CD14-positive monocyte (primary cell): ENCODE measurements around the gene SNX1. TPM values are rescaled to one million over a fixed set of nuclear protein-coding genes. Genes with fewer than 3 reads are reported as not detected.
A peak's percentile ranks its signal among the peaks of the same experiment; 100 is the strongest.

Experiments
- DNase-seq, 3 donors: peaks; one replicate each; pipeline ENCODE4 v3.0.0-alpha.2; 2011 to 2022
- H2AFZ ChIP-seq: 2 replicates; pipeline ENCODE4 v1.6.0; 2012; ENCODE audit warnings: mild to moderate bottlenecking, low read depth, low read length, inconsistent platforms; ENCODE audit not compliant: insufficient read depth, poor library complexity, severe bottlenecking
- H3K27ac ChIP-seq, 2 donors: 1 replicate in 1 of 2; 2 replicates in 1 of 2; pipeline ENCODE4 v1.5.1; 2012 to 2013; ENCODE audit warnings: low read length in 2 of 2, control low read depth in 1 of 2, inconsistent platforms in 1 of 2, low read depth in 1 of 2, mild to moderate bottlenecking in 1 of 2
- H3K27me3 ChIP-seq, 2 donors: one replicate each; pipeline versions ENCODE4 v1.6.0 to v1.6.1; 2011 to 2013; ENCODE audit warnings: low read length in 2 of 2; ENCODE audit not compliant: control insufficient read depth in 2 of 2, insufficient read depth in 2 of 2
- H3K36me3 ChIP-seq, 2 donors: replicated peaks in 1 of 2; 1 replicate in 1 of 2; 2 replicates in 1 of 2; pipeline versions ENCODE4 v1.5.1 to v1.6.1; 2012 to 2013; ENCODE audit warnings: low read length in 2 of 2, control low read depth in 1 of 2, inconsistent platforms in 1 of 2, mild to moderate bottlenecking in 1 of 2; ENCODE audit not compliant: insufficient read depth in 2 of 2, control insufficient read depth in 1 of 2
- H3K4me1 ChIP-seq, 2 donors: 1 replicate in 1 of 2; 2 replicates in 1 of 2; pipeline versions ENCODE4 v1.5.1 to v1.6.1; 2012 to 2013; ENCODE audit warnings: low read length in 2 of 2, control low read depth in 1 of 2, inconsistent platforms in 1 of 2, mild to moderate bottlenecking in 1 of 2, moderate library complexity in 1 of 2; ENCODE audit not compliant: insufficient read depth in 2 of 2, control insufficient read depth in 1 of 2
- H3K4me2 ChIP-seq: replicated peaks from 2 replicates; pipeline ENCODE3; 2012; ENCODE audit warnings: low read length, moderate library complexity, mild to moderate bottlenecking; ENCODE audit not compliant: poor library complexity, severe bottlenecking; ENCODE audit errors: extremely low read depth
- H3K4me3 ChIP-seq, 3 experiments: fragments of 200-600 bp in 1 of 3; sonication (generic) in 1 of 3; replicated peaks in 1 of 3; 1 replicate in 2 of 3; 2 replicates in 1 of 3; pipeline ENCODE4 v1.5.1; 2011 to 2013; ENCODE audit warnings: low read length in 3 of 3, mild to moderate bottlenecking in 3 of 3, control low read depth in 2 of 3, low read depth in 2 of 3, inconsistent platforms in 1 of 3, moderate library complexity in 1 of 3
- H3K79me2 ChIP-seq: 2 replicates; pipeline ENCODE4 v1.6.0; 2012; ENCODE audit warnings: mild to moderate bottlenecking, control low read depth, inconsistent platforms, low read length, moderate library complexity; ENCODE audit not compliant: insufficient read depth
- H3K9ac ChIP-seq: 2 replicates; pipeline ENCODE4 v1.6.0; 2017; ENCODE audit warnings: low read length, mild to moderate bottlenecking; ENCODE audit not compliant: insufficient read depth, poor library complexity, severe bottlenecking
- H3K9me3 ChIP-seq, 2 donors: replicated peaks in 1 of 2; 1 replicate in 1 of 2; 2 replicates in 1 of 2; pipeline versions ENCODE4 v1.5.1 to v1.6.1; 2012 to 2013; ENCODE audit warnings: low read length in 2 of 2, control low read depth in 1 of 2; ENCODE audit not compliant: control insufficient read depth in 1 of 2, insufficient read depth in 1 of 2
- H4K20me1 ChIP-seq: 2 replicates; pipeline ENCODE4 v1.6.0; 2012; ENCODE audit warnings: mild to moderate bottlenecking, low read length, control low read depth, moderate library complexity; ENCODE audit not compliant: insufficient read depth
- H3K27ac Mint-ChIP-seq, 7 donors: one replicate each; pipeline ENCODE4 v1.8.0; 2020; ENCODE audit warnings: mild to moderate bottlenecking in 7 of 7, mixed read lengths in 7 of 7, moderate library complexity in 6 of 7, inconsistent platforms in 2 of 7
- H3K27me3 Mint-ChIP-seq, 3 donors: one replicate each; pipeline ENCODE4 v1.8.0; 2021 to 2022; ENCODE audit warnings: low read depth in 3 of 3, mild to moderate bottlenecking in 3 of 3, mixed read lengths in 3 of 3, moderate library complexity in 3 of 3, inconsistent platforms in 1 of 3
- H3K36me3 Mint-ChIP-seq, 2 donors: one replicate each; pipeline ENCODE4 v1.8.0; 2020; ENCODE audit warnings: mixed read lengths in 2 of 2, inconsistent platforms in 1 of 2, mild to moderate bottlenecking in 1 of 2
- H3K4me1 Mint-ChIP-seq: one replicate; pipeline ENCODE4 v1.8.0; 2020; ENCODE audit warnings: mild to moderate bottlenecking, mixed read lengths
- H3K4me3 Mint-ChIP-seq, 2 donors: one replicate each; pipeline ENCODE4 v1.8.0; 2020; ENCODE audit warnings: mild to moderate bottlenecking in 2 of 2, mixed read lengths in 2 of 2, moderate library complexity in 1 of 2
- H3K9me3 Mint-ChIP-seq, 7 donors: one replicate each; pipeline ENCODE4 v1.8.0; 2020 to 2022; ENCODE audit warnings: mixed read lengths in 7 of 7, mild to moderate bottlenecking in 6 of 7, moderate library complexity in 6 of 7, inconsistent platforms in 2 of 7
- CTCF ChIP-seq: fragments of 200-600 bp; IDR thresholded peaks from one replicate; pipeline ENCODE4 v1.8.0; 2022; ENCODE audit warnings: antibody characterized with exemption, mild to moderate bottlenecking
- WGBS: methylation state at CpG from one replicate; pipeline ENCODE4 v1.1.5; 2013; ENCODE audit warnings: missing lambda C conversion rate; ENCODE audit not compliant: insufficient coverage; 5-methylcytosine and 5-hydroxymethylcytosine counted together
- intact Hi-C, 2 donors: fragments of 100-400 bp; cut with micrococcal nuclease; formaldehyde crosslinking; loops; one replicate each; pipeline versions ENCODE4 v1.15.0 to v1.15.1; 2023
- polyA plus RNA-seq, 3 donors: library from polyadenylated mRNA; depleted of rRNA in 1 of 3; unstranded in 2 of 3; stranded (reverse) in 1 of 3; fragments of 300-500 nt in 2 of 3; fragments of >200 nt in 1 of 3; fragmentation: Illumina TruSeq in 2 of 3; gene quantifications; 1 replicate in 2 of 3; 2 replicates in 1 of 3; pipeline ENCODE4 v1.2.3, GENCODE V29; 2012 to 2021

SNX1 gene
- polyA plus RNA-seq, 3 donors: 104 to 115 (median 115) TPM

- Mint-ChIP-seq H3K27ac (peak overlapping the region in 5 of 7 donors; percentile 13 to 81 (median 53)), H3K4me3 (peak overlapping the region; percentile 58 to 83), H3K27me3 (peaks cover 24 to 34% (median 29%) of the 10 kb centered on the region in 3 donors), H3K4me1 (peaks cover 41% of the 10 kb centered on the region), H3K9me3 (peaks cover 0 to 7% (median 2%) of the 10 kb centered on the region in 7 donors), H3K36me3 (peaks cover 41 to 49% of the 10 kb centered on the region in 2 donors)
- Histone ChIP-seq H3K79me2 (peaks cover 11% of the 10 kb centered on the region), H4K20me1 (peaks cover 72% of the 10 kb centered on the region), H3K4me1 (peaks cover 40 to 49% of the 10 kb centered on the region in 2 donors), H3K9ac (no peak overlapping the region), H3K36me3 (peaks cover 44 to 48% of the 10 kb centered on the region in 2 donors), H2AFZ (no peak overlapping the region), H3K4me2 (peak overlapping the region; percentile 40), H3K9me3 (no peaks in the 10 kb centered on the region), H3K27ac (peak overlapping the region; percentile 28 to 36), H3K4me3 (no peak overlapping the region), H3K27me3 (peaks cover 17 to 25% of the 10 kb centered on the region in 2 donors)
- intact Hi-C loops: loop anchor here in 1 of 2 donors (5.0 kb wide), 1 partner anchor 401 kb away; no protein-coding TSS in a partner anchor
- TF ChIP-seq CTCF: peak; percentile 95
- WGBS: 14% methylated on average over 7 of the region's 12 CpGs
- peak; percentile 79 to 82 (median 81) for DNase-seq
Observed at GRCh38 chr15:64153480-64154367, 57.9 kb downstream of the SNX1 start.

- Histone ChIP-seq H3K4me1 (peaks cover 24 to 31% of the 10 kb centered on the region in 2 donors), H3K4me3 (no peak overlapping the region), H3K4me2 (no peak overlapping the region), H3K79me2 (peaks cover 31% of the 10 kb centered on the region), H2AFZ (no peak overlapping the region), H3K9ac (no peak overlapping the region), H3K27me3 (peaks cover 16 to 23% of the 10 kb centered on the region in 2 donors), H4K20me1 (peaks cover 85% of the 10 kb centered on the region), H3K9me3 (no peaks in the 10 kb centered on the region), H3K27ac (no peak overlapping the region), H3K36me3 (peaks cover 64 to 65% of the 10 kb centered on the region in 2 donors)
- intact Hi-C loops: no loop called here
- DNase-seq: no peak
- Mint-ChIP-seq H3K4me3 (no peak overlapping the region), H3K9me3 (peaks cover 0 to 7% (median 2%) of the 10 kb centered on the region in 7 donors), H3K4me1 (peaks cover 30% of the 10 kb centered on the region), H3K36me3 (peaks cover 55 to 67% of the 10 kb centered on the region in 2 donors), H3K27ac (peak overlapping the region in 3 of 7 donors; percentile 6 to 46 (median 25)), H3K27me3 (peaks cover 17 to 25% (median 19%) of the 10 kb centered on the region in 3 donors)
- no peak for TF ChIP-seq CTCF
- WGBS: 93% methylated on average over 12 of the region's 15 CpGs
Observed at GRCh38 chr15:64155802-64156651, 60.2 kb downstream of the SNX1 start.
